K562 (cell line): ENCODE measurements around the gene SLC17A9. TPM values are rescaled to one million over a fixed set of nuclear protein-coding genes. Genes with fewer than 3 reads are reported as not detected.
A peak's percentile ranks its signal among the peaks of the same experiment; 100 is the strongest.

Experiments used
- CBX3 ChIP-seq, 2 experiments: IDR thresholded peaks; 1 replicate in 1 of 2; 2 replicates in 1 of 2; pipeline ENCODE4 v1.6.1; 2012; ENCODE audit warnings: inconsistent platforms in 2 of 2, low read length in 2 of 2, borderline replicate concordance in 1 of 2, control low read depth in 1 of 2
- KLF13 ChIP-seq: fragments of 450-650 bp; IDR thresholded peaks from 2 replicates; pipeline ENCODE4 v1.6.1; 2016; ENCODE audit warnings: missing genetic modification characterization, low read depth, mild to moderate bottlenecking, missing compliant biosample characterization, moderate library complexity, borderline replicate concordance
- MCM5 ChIP-seq: fragments of 450-650 bp; IDR thresholded peaks from 2 replicates; pipeline ENCODE4 v1.6.1; 2016; ENCODE audit warnings: low read depth
- PRMT5 ChIP-seq: sonication (generic); formaldehyde crosslinking; IDR thresholded peaks from 2 replicates; pipeline ENCODE4 v1.5.0; 2020; ENCODE audit warnings: missing genetic modification reagents
- PYGO2 ChIP-seq: fragments of 450-650 bp; IDR thresholded peaks from 2 replicates; pipeline ENCODE4 v1.6.1; 2016; ENCODE audit warnings: mild to moderate bottlenecking, missing genetic modification characterization, moderate library complexity, missing compliant biosample characterization
- RBM25 ChIP-seq: fragments of 200-400 bp; formaldehyde crosslinking; IDR thresholded peaks from 2 replicates; pipeline ENCODE4 v1.6.1; 2018; ENCODE audit warnings: low read length, low read depth, moderate library complexity; ENCODE audit not compliant: severe bottlenecking
- ZBTB8A ChIP-seq: fragments of 450-650 bp; IDR thresholded peaks from 2 replicates; pipeline ENCODE4 v1.6.1; 2018; ENCODE audit warnings: mild to moderate bottlenecking, moderate library complexity; ENCODE audit not compliant: partially characterized antibody
- ZC3H4 ChIP-seq: sonication (generic); formaldehyde crosslinking; IDR thresholded peaks from 2 replicates; pipeline ENCODE4 v1.9.0; 2021; ENCODE audit warnings: missing genetic modification reagents, borderline replicate concordance
- ZNF311 ChIP-seq: fragments of 250-450 bp; sonication (Bioruptor Pico); IDR thresholded peaks from 2 replicates; pipeline ENCODE4 v1.4.0; 2020; ENCODE audit warnings: mild to moderate bottlenecking, moderate library complexity
- ZNF507 ChIP-seq: conservative IDR thresholded peaks from 2 replicates; pipeline ENCODE4 v1.6.1; 2017; ENCODE audit warnings: missing genetic modification characterization, missing compliant biosample characterization
- ZNF583 ChIP-seq: fragments of 250-450 bp; sonication (Bioruptor Pico); IDR thresholded peaks from 2 replicates; pipeline ENCODE4 v1.4.0; 2020
- ZNF778 ChIP-seq: fragments of 450-650 bp; formaldehyde crosslinking; IDR thresholded peaks from 2 replicates; pipeline ENCODE4 v1.4.0; 2020; ENCODE audit warnings: mild to moderate bottlenecking, moderate library complexity
- polyA plus RNA-seq, 8 experiments: library from polyadenylated mRNA; depleted of rRNA in 4 of 8; stranded (reverse) in 5 of 8; unstranded in 3 of 8; fragments of >200 nt; fragmentation: Nextera tagmentation in 2 of 8; fragmentation: Illumina TruSeq in 1 of 8; extraction: Ambion mirVana in 2 of 8; extraction: Trizol in 1 of 8; gene quantifications; 2 replicates each; pipeline versions ENCODE4 v1.2.1 to v1.2.3, GENCODE V29; 2011 to 2014; ENCODE audit warnings: inconsistent platforms in 1 of 8, missing spikeins in 1 of 8
- total RNA-seq, 7 experiments: library from RNA; depleted of rRNA in 6 of 7; stranded (reverse); fragments of >200 nt in 6 of 7; fragmentation: Illumina TruSeq in 2 of 7; extraction: Trizol in 2 of 7; gene quantifications; 2 replicates each; pipeline versions ENCODE4 v1.2.1 to v1.2.3, GENCODE V29; 2011 to 2021; ENCODE audit warnings: low replicate concordance in 1 of 7
- TF ChIP-seq, protein P1 (sequence below): fragments of 450-650 bp; IDR thresholded peaks from 2 replicates; pipeline ENCODE4 v1.6.1; 2018; ENCODE audit not compliant: partially characterized antibody
- TF ChIP-seq, protein P2 (sequence below), 2 experiments: fragments of 450-650 bp in 1 of 2; sonication (generic) in 1 of 2; formaldehyde crosslinking in 1 of 2; IDR thresholded peaks; 2 replicates each; pipeline versions ENCODE4 v1.7.1 to v1.9.0; 2016 to 2022; ENCODE audit warnings: inconsistent platforms in 1 of 2, mild to moderate bottlenecking in 1 of 2, missing genetic modification reagents in 1 of 2

The SLC17A9 gene
- total and polyA plus RNA-seq, 9 of the 15 experiments (the other 6 are each of a cell fraction or from before 2014, with no cell fraction given): 0.04 to 0.31 TPM; not detected in 7

DNA sequence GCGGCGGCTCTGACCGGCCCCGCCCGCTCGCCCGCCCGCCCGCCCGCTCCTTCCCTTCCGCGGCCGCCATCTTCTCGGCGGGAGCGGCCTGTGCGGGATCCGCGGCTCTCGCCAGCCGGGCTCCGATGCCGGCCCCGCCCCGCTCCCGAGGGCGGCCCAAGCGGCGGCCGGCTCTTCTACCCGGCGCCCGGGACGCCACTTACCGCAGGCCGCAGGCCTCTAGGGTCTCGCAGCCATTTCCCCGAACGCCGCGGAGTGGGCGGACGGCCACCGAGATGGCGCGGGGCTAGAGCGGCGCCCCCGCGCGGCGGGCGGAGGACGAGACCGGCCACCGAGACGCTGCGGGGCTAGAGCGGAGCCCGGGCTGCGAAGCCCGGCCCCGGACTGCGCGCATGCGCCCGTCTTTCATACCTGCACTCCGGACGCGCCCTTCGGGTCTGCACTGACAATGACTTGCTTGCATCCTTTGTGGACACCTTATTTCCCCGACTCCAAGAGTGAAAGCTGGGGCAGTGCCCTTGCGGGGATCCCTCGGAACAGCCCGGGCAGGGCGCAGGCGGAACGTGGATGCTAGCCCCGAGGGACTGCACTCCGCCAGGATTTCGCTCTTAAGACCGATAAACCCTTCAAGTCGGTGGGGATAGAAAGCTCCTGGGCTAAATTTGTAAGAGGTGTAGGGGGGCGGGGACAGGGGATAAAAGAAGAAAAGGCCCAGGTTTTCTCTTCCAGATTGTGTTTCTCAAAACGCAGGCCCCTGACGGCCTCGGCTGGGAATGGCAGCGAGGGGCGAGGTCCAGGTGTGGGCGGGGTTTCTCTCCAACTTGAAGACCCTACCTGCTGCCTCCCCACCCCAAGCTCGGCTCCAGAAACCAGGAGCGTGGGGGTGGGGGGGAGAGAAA lies 26.0 kb upstream of the SLC17A9 start, which contains the start of gene DIDO1 (continued):
- TF ChIP-seq KLF13 (tag): peak; percentile 50; the same call in 1 of the 2 replicates
- TF ChIP-seq CBX3 (IDR thresholded peaks at IDR 0.05; ENCODE audit: borderline replicate concordance in 1 of 2, low read length in 2 of 2): no peak
- no peak for TF ChIP-seq PYGO2
- TF ChIP-seq PRMT5 (CRISPR knock-in tag): no peak
- TF ChIP-seq RBM25: peak; percentile 20
- TF ChIP-seq, protein P1, sequence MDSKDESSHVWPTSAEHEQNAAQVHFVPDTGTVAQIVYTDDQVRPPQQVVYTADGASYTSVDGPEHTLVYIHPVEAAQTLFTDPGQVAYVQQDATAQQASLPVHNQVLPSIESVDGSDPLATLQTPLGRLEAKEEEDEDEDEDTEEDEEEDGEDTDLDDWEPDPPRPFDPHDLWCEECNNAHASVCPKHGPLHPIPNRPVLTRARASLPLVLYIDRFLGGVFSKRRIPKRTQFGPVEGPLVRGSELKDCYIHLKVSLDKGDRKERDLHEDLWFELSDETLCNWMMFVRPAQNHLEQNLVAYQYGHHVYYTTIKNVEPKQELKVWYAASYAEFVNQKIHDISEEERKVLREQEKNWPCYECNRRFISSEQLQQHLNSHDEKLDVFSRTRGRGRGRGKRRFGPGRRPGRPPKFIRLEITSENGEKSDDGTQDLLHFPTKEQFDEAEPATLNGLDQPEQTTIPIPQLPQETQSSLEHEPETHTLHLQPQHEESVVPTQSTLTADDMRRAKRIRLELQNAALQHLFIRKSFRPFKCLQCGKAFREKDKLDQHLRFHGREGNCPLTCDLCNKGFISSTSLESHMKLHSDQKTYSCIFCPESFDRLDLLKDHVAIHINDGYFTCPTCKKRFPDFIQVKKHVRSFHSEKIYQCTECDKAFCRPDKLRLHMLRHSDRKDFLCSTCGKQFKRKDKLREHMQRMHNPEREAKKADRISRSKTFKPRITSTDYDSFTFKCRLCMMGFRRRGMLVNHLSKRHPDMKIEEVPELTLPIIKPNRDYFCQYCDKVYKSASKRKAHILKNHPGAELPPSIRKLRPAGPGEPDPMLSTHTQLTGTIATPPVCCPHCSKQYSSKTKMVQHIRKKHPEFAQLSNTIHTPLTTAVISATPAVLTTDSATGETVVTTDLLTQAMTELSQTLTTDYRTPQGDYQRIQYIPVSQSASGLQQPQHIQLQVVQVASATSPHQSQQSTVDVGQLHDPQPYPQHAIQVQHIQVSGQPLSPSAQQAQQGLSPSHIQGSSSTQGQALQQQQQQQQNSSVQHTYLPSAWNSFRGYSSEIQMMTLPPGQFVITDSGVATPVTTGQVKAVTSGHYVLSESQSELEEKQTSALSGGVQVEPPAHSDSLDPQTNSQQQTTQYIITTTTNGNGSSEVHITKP: no peak
- no peak for TF ChIP-seq ZC3H4 (CRISPR knock-in tag)
- no peak for TF ChIP-seq MCM5
- no peak for TF ChIP-seq ZBTB8A
- TF ChIP-seq, protein P2, sequence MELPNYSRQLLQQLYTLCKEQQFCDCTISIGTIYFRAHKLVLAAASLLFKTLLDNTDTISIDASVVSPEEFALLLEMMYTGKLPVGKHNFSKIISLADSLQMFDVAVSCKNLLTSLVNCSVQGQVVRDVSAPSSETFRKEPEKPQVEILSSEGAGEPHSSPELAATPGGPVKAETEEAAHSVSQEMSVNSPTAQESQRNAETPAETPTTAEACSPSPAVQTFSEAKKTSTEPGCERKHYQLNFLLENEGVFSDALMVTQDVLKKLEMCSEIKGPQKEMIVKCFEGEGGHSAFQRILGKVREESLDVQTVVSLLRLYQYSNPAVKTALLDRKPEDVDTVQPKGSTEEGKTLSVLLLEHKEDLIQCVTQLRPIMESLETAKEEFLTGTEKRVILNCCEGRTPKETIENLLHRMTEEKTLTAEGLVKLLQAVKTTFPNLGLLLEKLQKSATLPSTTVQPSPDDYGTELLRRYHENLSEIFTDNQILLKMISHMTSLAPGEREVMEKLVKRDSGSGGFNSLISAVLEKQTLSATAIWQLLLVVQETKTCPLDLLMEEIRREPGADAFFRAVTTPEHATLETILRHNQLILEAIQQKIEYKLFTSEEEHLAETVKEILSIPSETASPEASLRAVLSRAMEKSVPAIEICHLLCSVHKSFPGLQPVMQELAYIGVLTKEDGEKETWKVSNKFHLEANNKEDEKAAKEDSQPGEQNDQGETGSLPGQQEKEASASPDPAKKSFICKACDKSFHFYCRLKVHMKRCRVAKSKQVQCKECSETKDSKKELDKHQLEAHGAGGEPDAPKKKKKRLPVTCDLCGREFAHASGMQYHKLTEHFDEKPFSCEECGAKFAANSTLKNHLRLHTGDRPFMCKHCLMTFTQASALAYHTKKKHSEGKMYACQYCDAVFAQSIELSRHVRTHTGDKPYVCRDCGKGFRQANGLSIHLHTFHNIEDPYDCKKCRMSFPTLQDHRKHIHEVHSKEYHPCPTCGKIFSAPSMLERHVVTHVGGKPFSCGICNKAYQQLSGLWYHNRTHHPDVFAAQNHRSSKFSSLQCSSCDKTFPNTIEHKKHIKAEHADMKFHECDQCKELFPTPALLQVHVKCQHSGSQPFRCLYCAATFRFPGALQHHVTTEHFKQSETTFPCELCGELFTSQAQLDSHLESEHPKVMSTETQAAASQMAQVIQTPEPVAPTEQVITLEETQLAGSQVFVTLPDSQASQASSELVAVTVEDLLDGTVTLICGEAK (IDR thresholded peaks at IDR 0.05): no peak
- TF ChIP-seq, protein P2 (CRISPR knock-in tag; IDR thresholded peaks at IDR 0.05): no peak
- no peak for TF ChIP-seq ZNF507 (tag)
- no peak for TF ChIP-seq ZNF778 (CRISPR knock-in tag)
- TF ChIP-seq ZNF311 (CRISPR knock-in tag): no peak
- TF ChIP-seq ZNF583 (CRISPR knock-in tag): no peak
